Activated gamma-delta T cell treated with Interleukin-2 at 50 U/mL for 16 hours (primary cell): ENCODE measurements around the gene NGFR.
A peak's percentile ranks its signal among the peaks of the same experiment; 100 is the strongest.

Experiments used
- DNase-seq: peaks from one replicate; pipeline ENCODE4 v3.0.0-alpha.2; 2020

NGFR gene

GRCh38 chr17:49518346-49519078 lies 23.4 kb downstream of the NGFR start:
- DNase-seq = no peak

- DNase-seq = no peak
Measured at GRCh38 chr17:49519781-49520180, 24.7 kb downstream of the NGFR start.

- DNase-seq = no peak
Measured at GRCh38 chr17:49520386-49521087, 25.4 kb downstream of the NGFR start.

GRCh38 chr17:49521088-49521450 lies 26.0 kb downstream of the NGFR start:
- DNase-seq = no peak

- DNase-seq = no peak
Measured at GRCh38 chr17:49521471-49522356, 26.6 kb downstream of the NGFR start.

GRCh38 chr17:49522357-49522890 lies 27.3 kb downstream of the NGFR start:
- DNase-seq = no peak

GRCh38 chr17:49523196-49523595 lies 28.1 kb downstream of the NGFR start:
- DNase-seq = no peak

- peak; percentile 45 for DNase-seq
Measured at GRCh38 chr17:49523706-49524472, 28.8 kb downstream of the NGFR start.

GRCh38 chr17:49524473-49525359 lies 29.6 kb downstream of the NGFR start:
- DNase-seq = no peak

- no peak for DNase-seq
Measured at GRCh38 chr17:49525831-49526741, 31.0 kb downstream of the NGFR start.

GRCh38 chr17:49527927-49528651 lies 33.0 kb downstream of the NGFR start:
- DNase-seq = no peak

GRCh38 chr17:49528966-49529365 lies 33.9 kb downstream of the NGFR start:
- no peak for DNase-seq

GRCh38 chr17:49530118-49530517 lies 35.0 kb downstream of the NGFR start:
- DNase-seq = no peak

GRCh38 chr17:49543860-49544259 lies 48.8 kb downstream of the NGFR start:
- DNase-seq = no peak

GRCh38 chr17:49545007-49545660 lies 50.0 kb downstream of the NGFR start:
- no peak for DNase-seq

- no peak for DNase-seq
Measured at GRCh38 chr17:49545806-49546545, 50.9 kb downstream of the NGFR start.

- DNase-seq = no peak
Measured at GRCh38 chr17:49546546-49547535, 51.7 kb downstream of the NGFR start.
